Kidney (tissue), 14 donors: Measurements from ENCODE around the gene KCTD12. TPM values are rescaled to one million over a fixed set of nuclear protein-coding genes. Genes with fewer than 3 reads are reported as not detected.

Experiments used
- DNase-seq, 5 donors: peaks; one replicate each; pipeline ENCODE4 v3.0.0-alpha.2; 2013 to 2020
- FAIRE-seq: peaks from 2 replicates; lab custom pipeline; 2012; peaks lifted over from hg19 to GRCh38; lab: Jason Lieb, UNC
- H3K27ac ChIP-seq, 2 donors: one replicate each; pipeline ENCODE4 v1.7.0; 2013; ENCODE audit warnings: low read depth in 2 of 2, low read length in 2 of 2, inconsistent platforms in 1 of 2
- H3K27me3 ChIP-seq: one replicate; pipeline ENCODE4 v1.7.1; 2013; ENCODE audit warnings: low read length, inconsistent platforms; ENCODE audit not compliant: control insufficient read depth, insufficient read depth
- H3K36me3 ChIP-seq, 3 donors: one replicate each; pipeline versions ENCODE4 v1.7.0 to v1.7.1; 2013; ENCODE audit warnings: low read length in 3 of 3, control low read depth in 1 of 3, inconsistent platforms in 1 of 3; ENCODE audit not compliant: insufficient read depth in 3 of 3, control insufficient read depth in 2 of 3
- H3K4me1 ChIP-seq, 3 donors: one replicate each; pipeline versions ENCODE4 v1.7.0 to v1.7.1; 2013; ENCODE audit warnings: low read length in 3 of 3, inconsistent platforms in 1 of 3, low read depth in 1 of 3; ENCODE audit not compliant: control insufficient read depth in 2 of 3, insufficient read depth in 2 of 3
- H3K4me3 ChIP-seq, 3 donors: one replicate each; pipeline versions ENCODE4 v1.7.0 to v1.8.1; 2013; ENCODE audit warnings: low read length in 3 of 3, control low read depth in 1 of 3, inconsistent platforms in 1 of 3
- H3K9ac ChIP-seq, 3 donors: one replicate each; pipeline versions ENCODE4 v1.7.0 to v1.7.1; 2013; ENCODE audit warnings: low read length in 3 of 3, control low read depth in 1 of 3, inconsistent platforms in 1 of 3
- H3K9me3 ChIP-seq, 3 donors: one replicate each; pipeline versions ENCODE4 v1.7.0 to v1.7.1; 2013; ENCODE audit warnings: low read length in 3 of 3, control low read depth in 1 of 3, inconsistent platforms in 1 of 3; ENCODE audit not compliant: control insufficient read depth in 2 of 3, insufficient read depth in 1 of 3
- CTCF ChIP-seq: IDR thresholded peaks from 3 replicates; pipeline ENCODE4 v1.5.1; 2012; ENCODE audit warnings: mild to moderate bottlenecking, moderate library complexity, borderline replicate concordance; ENCODE audit not compliant: insufficient read depth; ENCODE audit errors: extremely low read depth
- intact Hi-C: fragments of 100-400 bp; cut with DNase I; formaldehyde crosslinking; loops from one replicate; pipeline ENCODE4 v1.11.1; 2022
- polyA plus RNA-seq: library from polyadenylated mRNA; stranded (reverse); fragments of 350-450 nt; fragmentation: Illumina TruSeq; extraction: RNeasy Lipid Tissue Mini Kit (QIAGEN cat#74804); gene quantifications from one replicate; pipeline ENCODE4 v1.2.3, GENCODE V29; 2014; ENCODE audit warnings: low read depth, low replicate concordance; ENCODE audit not compliant: insufficient read depth
- total RNA-seq: library from RNA; stranded (reverse); fragmentation: NEBNext Ultra II Directional; extraction: Animal tissue kit (Norgen Biotek cat#: 25700); gene quantifications from one replicate; pipeline ENCODE4 v1.2.1, GENCODE V29; 2021
- donor health status: control.
- donor health status: control.
- donor health status: control.
- donor health status: control.
- donor health status: control.
- donor health status: DM: yes; HTN: yes; CAD: no.
- donor health status: Normal renal cell carcinoma (clear cell type).

Gene KCTD12
- total and polyA plus RNA-seq, 2 donors from 2014 or later = 18.0 to 132 TPM

- H3K27me3 ChIP-seq = no peaks in the 10 kb centered on the region
- FAIRE-seq (no peak), DNase-seq (no peak)
- no peak overlapping the region for H3K4me3 ChIP-seq
- no peaks in the 10 kb centered on the region for H3K36me3 ChIP-seq
- no peak for TF ChIP-seq CTCF
- peaks cover 0 to 4% (median 2%) of the 10 kb centered on the region in 3 donors for H3K4me1 ChIP-seq
- H3K9ac ChIP-seq = no peak overlapping the region
- intact Hi-C loops = no loop called here
- no peaks in the 10 kb centered on the region for H3K9me3 ChIP-seq
- H3K27ac ChIP-seq = peak overlapping the region in 1 of 2 donors; percentile 19
Observed at GRCh38 chr13:76853481-76853880, 32.7 kb downstream of the KCTD12 start.

GRCh38 chr13:76852986-76853385 is 33.2 kb downstream of the KCTD12 start:
- TF ChIP-seq CTCF = no peak
- FAIRE-seq = no peak
- no peak overlapping the region for H3K27ac ChIP-seq
- intact Hi-C loops = no loop called here
- H3K36me3 ChIP-seq = no peaks in the 10 kb centered on the region
- no peaks in the 10 kb centered on the region for H3K27me3 ChIP-seq
- no peaks in the 10 kb centered on the region for H3K9me3 ChIP-seq
- no peak for DNase-seq
- no peak overlapping the region for H3K9ac ChIP-seq
- peaks cover 0 to 4% (median 2%) of the 10 kb centered on the region in 3 donors for H3K4me1 ChIP-seq
- no peak overlapping the region for H3K4me3 ChIP-seq

- Histone ChIP-seq H3K4me3 (no peak overlapping the region), H3K36me3 (no peaks in the 10 kb centered on the region), H3K9me3 (no peaks in the 10 kb centered on the region), H3K4me1 (peaks cover 0 to 4% (median 2%) of the 10 kb centered on the region in 3 donors), H3K27me3 (no peaks in the 10 kb centered on the region), H3K9ac (no peak overlapping the region), H3K27ac (no peak overlapping the region)
- DNase-seq (no peak), FAIRE-seq (no peak)
- TF ChIP-seq CTCF = no peak
- intact Hi-C loops = no loop called here
Observed at GRCh38 chr13:76851961-76852360, 34.2 kb downstream of the KCTD12 start.

- H3K9ac ChIP-seq = no peak overlapping the region
- H3K4me1 ChIP-seq = peaks cover 0 to 4% (median 2%) of the 10 kb centered on the region in 3 donors
- H3K36me3 ChIP-seq = no peaks in the 10 kb centered on the region
- intact Hi-C loops = no loop called here
- H3K9me3 ChIP-seq = no peaks in the 10 kb centered on the region
- no peak overlapping the region for H3K27ac ChIP-seq
- no peak for DNase-seq
- no peaks in the 10 kb centered on the region for H3K27me3 ChIP-seq
- TF ChIP-seq CTCF = no peak
- H3K4me3 ChIP-seq = no peak overlapping the region
- no peak for FAIRE-seq
Observed at GRCh38 chr13:76849493-76849892, 36.7 kb downstream of the KCTD12 start.
